Measurements from ENCODE around the gene TMEM135.
"Not testable (repeated sequence)": the region's sequence is repeated elsewhere in the genome, so short reads cannot be mapped to it uniquely, and the experiment has no call there.

Gene TMEM135

DNA sequence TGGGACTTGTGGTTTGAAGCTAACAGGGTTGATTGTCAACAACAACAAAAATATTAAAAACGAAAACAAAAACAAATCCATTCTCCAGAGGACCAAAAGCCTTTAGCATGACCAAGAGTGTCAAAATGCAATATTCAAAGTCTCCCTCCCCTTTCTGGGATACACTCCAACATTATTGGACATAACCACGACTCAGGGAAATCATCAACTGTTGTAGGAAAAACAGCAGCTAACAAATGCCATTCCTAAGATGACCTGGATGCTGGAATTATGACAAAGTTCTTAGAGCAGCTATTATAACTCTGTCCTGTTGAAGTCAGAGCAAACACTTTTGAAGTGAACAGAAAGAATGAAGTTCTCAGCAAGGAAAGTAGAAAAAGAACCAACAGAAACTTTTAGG is 143.0 kb downstream of the TMEM135 start:
- no peaks in the 10 kb centered on the region for H3K27me3 ChIP-seq
- no peak overlapping the region for H3K27ac ChIP-seq
- no peaks in the 10 kb centered on the region for H3K4me1 ChIP-seq
- no peak overlapping the region for H3K4me3 ChIP-seq
- peaks cover 16 to 43% (median 21%) of the 10 kb centered on the region in 11 experiments; a peak in 21 of 22 replicates for H3K36me3 ChIP-seq
- H3K4me2 ChIP-seq = no peak overlapping the region
- no peak overlapping the region for H3K9ac ChIP-seq
- peaks cover 0 to 4% (median 0%) of the 10 kb centered on the region in 11 experiments; a peak in 1 of 22 replicates for H4K20me1 ChIP-seq
- TF ChIP-seq Cebpa-rat (IDR thresholded peaks at IDR 0.05) = no peak
- peaks cover 12 to 27% (median 15%) of the 10 kb centered on the region in 11 experiments; a peak in 21 of 22 replicates for H3K9me3 ChIP-seq (replicated peaks in 1 of 11)

DNA sequence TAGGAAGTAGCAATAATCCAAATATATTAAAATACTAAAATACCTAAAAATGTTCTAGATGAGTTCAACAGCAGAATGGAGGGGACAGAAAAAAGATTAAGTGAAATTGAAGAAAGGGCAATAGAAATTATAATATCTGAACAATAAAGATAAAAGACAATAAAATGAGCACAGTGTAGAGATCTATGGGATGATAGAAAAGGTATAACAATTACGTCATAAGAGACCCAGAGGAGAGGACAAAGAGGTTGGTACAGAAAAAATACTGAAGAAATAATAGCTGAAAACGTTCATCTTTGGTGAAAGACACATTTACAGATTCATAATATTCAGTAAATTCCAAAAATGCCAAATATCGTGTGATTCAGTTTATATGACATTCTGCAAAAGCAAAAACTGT is 143.4 kb downstream of the TMEM135 start:
- peaks cover 16 to 47% (median 21%) of the 10 kb centered on the region in 11 experiments; a peak in 21 of 22 replicates for H3K36me3 ChIP-seq
- no peaks in the 10 kb centered on the region for H3K27me3 ChIP-seq
- H3K9me3 ChIP-seq (replicated peaks in 1 of 11) = peaks cover 11 to 24% (median 15%) of the 10 kb centered on the region in 11 experiments; a peak in 21 of 22 replicates
- H4K20me1 ChIP-seq = peaks cover 0 to 4% (median 0%) of the 10 kb centered on the region in 11 experiments; a peak in 1 of 22 replicates
- no peak for TF ChIP-seq Cebpa-rat (IDR thresholded peaks at IDR 0.05)
- no peak overlapping the region for H3K4me3 ChIP-seq
- H3K27ac ChIP-seq = no peak overlapping the region
- H3K4me1 ChIP-seq = no peaks in the 10 kb centered on the region
- no peak overlapping the region for H3K4me2 ChIP-seq
- H3K9ac ChIP-seq = no peak overlapping the region

DNA sequence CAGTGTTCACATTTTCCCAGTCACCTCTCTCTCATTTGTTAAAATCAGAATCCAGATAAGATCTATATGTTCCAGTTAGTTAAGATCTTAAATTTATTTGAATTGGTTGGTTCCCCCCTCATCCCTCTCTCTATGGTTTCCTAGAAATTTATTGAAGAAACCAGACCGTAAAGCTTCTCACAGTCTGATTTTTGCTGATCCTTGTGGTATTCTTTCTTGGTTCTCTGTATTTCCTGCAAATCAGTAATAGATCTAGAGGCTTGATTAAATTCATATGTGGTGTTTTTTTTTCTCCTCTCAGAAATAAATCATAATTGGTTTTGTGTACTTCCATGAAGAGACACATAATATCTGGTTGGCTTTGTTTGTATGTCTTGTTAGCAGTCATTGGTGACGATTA is 147.5 kb downstream of the TMEM135 start:
- Histone ChIP-seq H3K27me3 (no peaks in the 10 kb centered on the region), H3K4me1 (peaks cover 0 to 10% (median 0%) of the 10 kb centered on the region in 10 experiments; a peak in 3 of 20 replicates), H3K4me2 (no peak overlapping the region), H3K4me3 (no peak overlapping the region), H3K36me3 (peaks cover 0 to 28% (median 3%) of the 10 kb centered on the region in 11 experiments; a peak in 8 of 22 replicates), H4K20me1 (peaks cover 0 to 14% (median 0%) of the 10 kb centered on the region in 11 experiments; a peak in 3 of 22 replicates), H3K9ac (no peak overlapping the region), H3K9me3 (replicated peaks in 1 of 11) (no peaks in the 10 kb centered on the region), H3K27ac (no peak overlapping the region)
- TF ChIP-seq Cebpa-rat (IDR thresholded peaks at IDR 0.05) = no peak

DNA sequence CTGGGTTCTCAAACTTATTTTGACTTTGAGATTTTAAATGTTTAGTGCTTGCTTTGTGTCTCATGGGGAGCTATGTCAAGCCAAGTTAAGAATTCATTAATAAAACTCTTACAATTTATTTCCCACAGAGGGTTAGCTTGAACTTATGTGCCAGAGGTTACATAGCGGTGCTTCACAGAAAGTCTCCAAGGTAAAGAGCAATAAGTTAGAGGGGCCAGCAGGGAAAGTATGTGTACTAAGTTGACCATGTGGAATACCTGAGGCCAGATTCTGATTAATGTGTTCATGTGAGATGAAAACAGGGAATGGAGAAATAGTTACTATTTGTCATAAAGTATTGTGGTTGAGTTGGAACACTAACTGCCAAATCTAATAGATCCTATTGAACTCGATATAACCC is 149.3 kb downstream of the TMEM135 start:
- Histone ChIP-seq H3K27ac (no peak overlapping the region), H3K4me2 (no peak overlapping the region), H3K27me3 (no peaks in the 10 kb centered on the region), H3K9me3 (replicated peaks in 1 of 11) (no peaks in the 10 kb centered on the region), H4K20me1 (peaks cover 0 to 15% (median 0%) of the 10 kb centered on the region in 11 experiments; a peak in 3 of 22 replicates), H3K4me3 (no peak overlapping the region), H3K4me1 (peaks cover 0 to 14% (median 0%) of the 10 kb centered on the region in 10 experiments; a peak in 3 of 20 replicates), H3K36me3 (peaks cover 0 to 21% (median 0%) of the 10 kb centered on the region in 11 experiments; a peak in 5 of 22 replicates), H3K9ac (no peak overlapping the region)
- TF ChIP-seq Cebpa-rat (IDR thresholded peaks at IDR 0.05) = no peak

DNA sequence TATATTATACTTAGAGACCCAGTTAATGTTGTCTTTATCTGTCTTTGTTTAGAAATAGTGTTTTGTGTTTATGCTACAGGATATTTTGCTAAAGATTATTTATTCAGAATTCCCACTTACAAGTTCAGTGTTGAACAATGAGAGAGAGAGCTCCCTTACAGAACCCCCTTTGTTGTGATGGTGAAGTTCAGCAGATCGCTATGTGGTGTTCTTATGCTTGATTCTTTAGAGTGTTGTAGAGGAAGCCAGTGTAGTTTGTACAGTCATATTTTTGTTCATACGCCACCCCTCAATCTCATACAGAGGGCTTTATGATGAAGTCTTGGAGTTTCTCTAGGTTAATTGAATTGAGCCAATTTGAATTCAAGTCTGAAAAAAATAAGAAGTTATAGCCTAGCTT is 150.2 kb downstream of the TMEM135 start:
- no peak overlapping the region for H3K27ac ChIP-seq
- no peak overlapping the region for H3K4me2 ChIP-seq
- H3K27me3 ChIP-seq = no peaks in the 10 kb centered on the region
- H3K36me3 ChIP-seq = peaks cover 0 to 21% (median 0%) of the 10 kb centered on the region in 11 experiments; a peak in 5 of 22 replicates
- H3K4me3 ChIP-seq = no peak overlapping the region
- H3K9me3 ChIP-seq (replicated peaks in 1 of 11) = no peaks in the 10 kb centered on the region
- H3K4me1 ChIP-seq = peaks cover 0 to 14% (median 0%) of the 10 kb centered on the region in 10 experiments; a peak in 3 of 20 replicates
- H4K20me1 ChIP-seq = peaks cover 0 to 15% (median 0%) of the 10 kb centered on the region in 11 experiments; a peak in 3 of 22 replicates
- H3K9ac ChIP-seq = no peak overlapping the region
- no peak for TF ChIP-seq Cebpa-rat (IDR thresholded peaks at IDR 0.05)

DNA sequence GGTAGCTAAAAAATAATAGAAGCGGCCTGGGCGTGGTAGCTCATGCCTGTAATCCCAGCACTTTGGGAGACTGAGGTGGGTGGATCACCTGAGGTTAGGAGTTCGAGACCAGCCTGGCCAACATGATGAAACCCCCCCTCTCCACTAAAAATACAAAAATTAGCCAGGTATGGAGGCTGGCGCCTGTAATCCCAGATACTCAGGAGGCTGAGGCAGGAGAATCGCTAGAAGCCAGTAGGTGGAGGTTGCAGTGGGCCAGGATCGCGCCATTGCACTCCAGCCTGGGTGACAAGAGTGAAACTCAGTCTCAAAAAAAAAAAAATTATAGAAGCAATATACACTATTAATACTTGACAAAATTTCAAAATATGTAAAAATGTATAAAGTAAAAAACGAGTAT is 150.7 kb downstream of the TMEM135 start:
- H3K4me2 ChIP-seq; H3K27ac ChIP-seq; H3K4me3 ChIP-seq; H3K9me3 ChIP-seq (replicated peaks in 1 of 11); H3K9ac ChIP-seq; H3K27me3 ChIP-seq: not testable (repeated sequence)
- peaks cover 0 to 17% (median 0%) of the 10 kb centered on the region in 11 experiments; a peak in 5 of 22 replicates for H3K36me3 ChIP-seq
- H3K4me1 ChIP-seq = peaks cover 0 to 14% (median 0%) of the 10 kb centered on the region in 10 experiments; a peak in 3 of 20 replicates
- peaks cover 0 to 15% (median 0%) of the 10 kb centered on the region in 11 experiments; a peak in 3 of 22 replicates for H4K20me1 ChIP-seq

DNA sequence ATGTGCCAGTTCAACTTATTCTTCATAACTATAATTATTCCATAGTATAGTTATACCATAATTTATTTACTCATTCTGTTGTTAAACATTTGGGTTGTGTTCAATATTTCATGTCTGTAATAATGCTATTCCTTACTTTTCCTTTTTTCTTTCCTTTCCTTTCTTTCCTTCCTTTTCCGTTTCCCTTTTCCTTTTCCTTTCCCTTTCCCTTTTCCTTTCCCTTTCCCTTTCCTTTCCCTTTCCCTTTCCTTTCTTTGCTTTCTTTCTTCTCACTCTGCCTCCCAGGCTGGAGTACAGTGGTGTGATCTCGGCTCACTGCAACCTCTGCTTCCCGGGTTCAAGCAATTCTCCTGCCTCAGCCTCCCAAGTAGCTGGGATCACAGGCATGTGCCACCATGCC is 151.2 kb downstream of the TMEM135 start:
- not testable (repeated sequence) for H3K9ac ChIP-seq; H3K27me3 ChIP-seq; H3K9me3 ChIP-seq (replicated peaks in 1 of 11); H3K27ac ChIP-seq; H3K4me3 ChIP-seq; H3K4me2 ChIP-seq
- Histone ChIP-seq H3K36me3 (peaks cover 0 to 14% (median 0%) of the 10 kb centered on the region in 11 experiments; a peak in 5 of 22 replicates), H3K4me1 (peaks cover 0 to 14% (median 0%) of the 10 kb centered on the region in 10 experiments; a peak in 3 of 20 replicates), H4K20me1 (peaks cover 0 to 15% (median 0%) of the 10 kb centered on the region in 11 experiments; a peak in 3 of 22 replicates)

DNA sequence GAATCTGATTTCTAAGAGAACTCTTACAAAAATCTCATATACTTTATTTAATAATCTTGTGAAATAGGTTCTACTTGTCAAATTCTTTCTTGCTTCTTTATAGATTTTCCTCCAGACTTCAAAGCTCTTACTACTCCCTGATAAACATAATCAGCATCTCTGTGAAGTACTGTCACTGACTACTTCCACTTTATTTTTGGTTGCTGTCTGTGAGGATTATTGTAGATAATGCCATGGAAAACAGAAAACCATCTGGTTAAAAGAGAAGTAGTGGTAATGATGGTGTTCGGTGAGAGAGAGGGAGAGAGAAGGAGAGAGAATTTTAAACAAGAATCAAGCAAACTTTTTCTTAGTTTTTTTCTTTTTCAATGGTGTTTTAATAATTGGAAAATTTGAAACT is 152.3 kb downstream of the TMEM135 start:
- no peak overlapping the region for H3K9ac ChIP-seq
- no peak overlapping the region for H3K27ac ChIP-seq
- no peak for TF ChIP-seq Cebpa-rat (IDR thresholded peaks at IDR 0.05)
- H4K20me1 ChIP-seq = peaks cover 0 to 15% (median 0%) of the 10 kb centered on the region in 11 experiments; a peak in 3 of 22 replicates
- no peaks in the 10 kb centered on the region for H3K27me3 ChIP-seq
- H3K4me1 ChIP-seq = peaks cover 0 to 14% (median 0%) of the 10 kb centered on the region in 10 experiments; a peak in 3 of 20 replicates
- peaks cover 0 to 14% (median 0%) of the 10 kb centered on the region in 11 experiments; a peak in 5 of 22 replicates for H3K36me3 ChIP-seq
- no peak overlapping the region for H3K4me3 ChIP-seq
- H3K9me3 ChIP-seq (replicated peaks in 1 of 11) = no peaks in the 10 kb centered on the region
- no peak overlapping the region; a peak in 1 of 22 replicates for H3K4me2 ChIP-seq

DNA sequence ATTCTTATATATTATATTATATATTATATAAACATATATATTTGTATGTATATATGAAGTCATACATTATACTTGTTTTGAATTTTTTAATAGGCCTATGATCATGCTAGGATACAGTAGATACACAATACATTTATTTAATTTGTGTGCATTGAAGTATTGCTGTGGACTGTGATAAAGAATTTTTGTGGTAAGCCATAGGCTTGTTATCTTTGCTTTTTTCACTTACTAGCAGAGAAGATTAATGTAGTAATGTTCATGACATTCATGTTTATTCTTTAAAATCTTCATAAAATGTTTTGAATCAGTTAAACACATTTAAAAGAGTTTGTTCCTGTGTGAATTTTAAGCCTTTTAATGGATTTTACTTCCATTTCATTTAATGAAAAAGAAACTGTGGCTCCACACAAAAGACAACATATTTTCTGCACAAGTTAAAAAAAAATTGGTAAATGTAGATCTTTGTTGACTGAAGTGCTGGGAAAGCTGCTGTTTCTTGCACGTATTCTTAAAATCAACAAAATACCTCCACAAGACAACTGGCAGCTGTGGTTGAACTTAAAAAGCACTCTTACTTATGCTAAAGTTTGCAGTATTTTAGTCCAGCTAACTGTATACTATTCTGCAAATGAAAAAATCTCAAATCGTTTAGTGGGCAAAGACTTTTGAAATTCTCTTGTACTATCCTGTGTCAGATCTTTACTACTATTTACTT is 156.2 kb downstream of the TMEM135 start:
- Histone ChIP-seq H3K27ac (no peak overlapping the region), H3K36me3 (no peaks in the 10 kb centered on the region; a peak in 1 of 22 replicates), H4K20me1 (peaks cover 0 to 9% (median 0%) of the 10 kb centered on the region in 11 experiments; a peak in 2 of 22 replicates), H3K9ac (no peak overlapping the region), H3K4me1 (peaks cover 0 to 14% (median 0%) of the 10 kb centered on the region in 10 experiments; a peak in 5 of 20 replicates), H3K4me2 (no peak overlapping the region), H3K27me3 (no peaks in the 10 kb centered on the region), H3K4me3 (no peak overlapping the region), H3K9me3 (replicated peaks in 1 of 11) (no peaks in the 10 kb centered on the region)
- no peak for TF ChIP-seq Cebpa-rat (IDR thresholded peaks at IDR 0.05)

Data from BLaER1 treated with 17β-estradiol and CSF1 and Interleukin-3, amounts not matched to agents 10 nM and 100 nM (cell line).